Tibial artery (tissue), 4 donors: ENCODE results near the gene CDK6.

ENCODE experiments used
- DNase-seq, 2 donors: peaks; one replicate each; pipeline ENCODE4 v3.0.0-alpha.2; 2019
- H3K27ac ChIP-seq, 2 donors: fragments of 200-600 bp; sonication (generic) in 1 of 2; 1 replicate in 1 of 2; 2 replicates in 1 of 2; pipeline ENCODE4 v1.5.1; 2018 to 2019; ENCODE audit warnings: mild to moderate bottlenecking in 1 of 2
- H3K27me3 ChIP-seq, 2 donors: fragments of 200-600 bp; sonication (generic) in 1 of 2; one replicate each; pipeline versions ENCODE4 v1.5.1 to v1.6.0; 2016 to 2019
- H3K36me3 ChIP-seq, 3 donors: fragments of 200-600 bp; sonication (generic) in 2 of 3; one replicate each; pipeline ENCODE4 v1.5.1; 2016 to 2019; ENCODE audit warnings: mild to moderate bottlenecking in 2 of 3
- H3K4me1 ChIP-seq, 4 donors: fragments of 200-600 bp; sonication (generic) in 2 of 4; 1 replicate in 3 of 4; 2 replicates in 1 of 4; pipeline ENCODE4 v1.5.1; 2016 to 2019
- H3K4me3 ChIP-seq, 2 donors: fragments of 200-600 bp; sonication (generic) in 1 of 2; 1 replicate in 1 of 2; 2 replicates in 1 of 2; pipeline ENCODE4 v1.5.1; 2018 to 2019; ENCODE audit warnings: mild to moderate bottlenecking in 2 of 2
- H3K9me3 ChIP-seq, 3 donors: fragments of 200-600 bp; sonication (generic) in 1 of 3; one replicate each; pipeline ENCODE4 v1.5.1; 2016 to 2019
- intact Hi-C: fragments of 100-400 bp; cut with DNase I; formaldehyde crosslinking; loops from one replicate; pipeline ENCODE4 v1.15.0; 2023; ENCODE audit warnings: low total_unique reads
- TF ChIP-seq, protein P1 (sequence below), 2 experiments: fragments of 200-600 bp in 1 of 2; fragments of 450-650 bp in 1 of 2; IDR thresholded peaks; one replicate each; pipeline ENCODE4 v1.5.1; 2017 to 2019; ENCODE audit warnings: antibody characterized with exemption in 2 of 2, mild to moderate bottlenecking in 1 of 2, moderate library complexity in 1 of 2

Gene CDK6

DNA sequence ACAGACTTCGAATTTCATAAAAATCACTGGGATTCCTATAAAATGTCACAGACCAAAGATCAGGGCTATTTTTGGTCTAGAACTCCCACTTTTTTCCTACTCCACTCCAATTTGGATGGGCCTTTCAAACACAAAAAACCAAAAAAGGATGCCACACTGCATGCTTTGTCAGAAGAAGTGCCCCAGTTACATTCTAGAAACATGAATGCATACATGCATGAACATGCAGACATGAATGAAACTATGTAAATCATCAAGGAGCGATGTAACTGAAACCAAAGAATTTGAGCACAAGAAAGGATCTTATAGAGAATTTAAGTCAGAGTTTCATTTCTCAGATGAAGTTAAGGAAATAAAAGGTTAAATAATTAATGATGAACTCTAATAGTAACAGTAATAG lies 214.3 kb downstream of the CDK6 start:
- H3K36me3 ChIP-seq = peaks cover 0 to 6% (median 4%) of the 10 kb centered on the region in 3 donors
- DNase-seq = no peak
- H3K4me3 ChIP-seq = no peak overlapping the region
- intact Hi-C loops = loop anchor here (5.0 to 10.0 kb wide), 2 partner anchors 73 to 215 kb away; partner anchors contain the start of gene CDK6
- H3K9me3 ChIP-seq = no peaks in the 10 kb centered on the region
- H3K27me3 ChIP-seq = no peaks in the 10 kb centered on the region
- TF ChIP-seq, protein P1, sequence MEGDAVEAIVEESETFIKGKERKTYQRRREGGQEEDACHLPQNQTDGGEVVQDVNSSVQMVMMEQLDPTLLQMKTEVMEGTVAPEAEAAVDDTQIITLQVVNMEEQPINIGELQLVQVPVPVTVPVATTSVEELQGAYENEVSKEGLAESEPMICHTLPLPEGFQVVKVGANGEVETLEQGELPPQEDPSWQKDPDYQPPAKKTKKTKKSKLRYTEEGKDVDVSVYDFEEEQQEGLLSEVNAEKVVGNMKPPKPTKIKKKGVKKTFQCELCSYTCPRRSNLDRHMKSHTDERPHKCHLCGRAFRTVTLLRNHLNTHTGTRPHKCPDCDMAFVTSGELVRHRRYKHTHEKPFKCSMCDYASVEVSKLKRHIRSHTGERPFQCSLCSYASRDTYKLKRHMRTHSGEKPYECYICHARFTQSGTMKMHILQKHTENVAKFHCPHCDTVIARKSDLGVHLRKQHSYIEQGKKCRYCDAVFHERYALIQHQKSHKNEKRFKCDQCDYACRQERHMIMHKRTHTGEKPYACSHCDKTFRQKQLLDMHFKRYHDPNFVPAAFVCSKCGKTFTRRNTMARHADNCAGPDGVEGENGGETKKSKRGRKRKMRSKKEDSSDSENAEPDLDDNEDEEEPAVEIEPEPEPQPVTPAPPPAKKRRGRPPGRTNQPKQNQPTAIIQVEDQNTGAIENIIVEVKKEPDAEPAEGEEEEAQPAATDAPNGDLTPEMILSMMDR (IDR thresholded peaks at IDR 0.05) = no peak
- H3K4me1 ChIP-seq = peaks cover 0 to 20% (median 13%) of the 10 kb centered on the region in 4 donors
- H3K27ac ChIP-seq = peak overlapping the region; percentile 51 to 67

DNA sequence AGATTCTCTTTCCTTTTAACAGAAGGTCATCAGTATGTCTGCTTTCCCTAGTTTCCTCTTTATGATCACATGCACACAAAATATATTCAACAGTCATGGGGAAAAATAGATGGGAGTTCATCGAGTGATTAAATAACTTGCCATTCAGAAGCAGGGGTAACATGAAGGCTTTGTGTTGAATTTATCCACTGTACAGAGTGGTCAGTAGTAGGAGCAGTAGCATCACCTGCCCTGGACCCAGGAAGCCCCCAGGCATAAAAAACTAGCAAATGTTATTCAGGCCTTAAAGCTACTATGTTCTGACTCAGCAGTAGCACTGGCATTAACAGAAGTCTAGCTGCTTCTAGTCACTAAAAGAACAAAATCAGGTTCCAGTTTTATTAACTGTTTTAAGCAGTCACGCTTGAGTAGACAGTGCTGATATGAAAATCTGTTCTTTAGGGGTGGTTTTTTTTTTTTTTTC lies 214.8 kb downstream of the CDK6 start:
- Histone ChIP-seq H3K27me3 (no peaks in the 10 kb centered on the region), H3K27ac (peak overlapping the region; percentile 51 to 67), H3K9me3 (no peaks in the 10 kb centered on the region), H3K4me1 (peaks cover 0 to 20% (median 13%) of the 10 kb centered on the region in 4 donors), H3K4me3 (no peak overlapping the region), H3K36me3 (peaks cover 0 to 8% (median 6%) of the 10 kb centered on the region in 3 donors)
- TF ChIP-seq, protein P1 (IDR thresholded peaks at IDR 0.05) = no peak
- intact Hi-C loops = loop anchor here (5.0 to 10.0 kb wide), 2 partner anchors 73 to 216 kb away; partner anchors contain the start of gene CDK6
- no peak for DNase-seq

DNA sequence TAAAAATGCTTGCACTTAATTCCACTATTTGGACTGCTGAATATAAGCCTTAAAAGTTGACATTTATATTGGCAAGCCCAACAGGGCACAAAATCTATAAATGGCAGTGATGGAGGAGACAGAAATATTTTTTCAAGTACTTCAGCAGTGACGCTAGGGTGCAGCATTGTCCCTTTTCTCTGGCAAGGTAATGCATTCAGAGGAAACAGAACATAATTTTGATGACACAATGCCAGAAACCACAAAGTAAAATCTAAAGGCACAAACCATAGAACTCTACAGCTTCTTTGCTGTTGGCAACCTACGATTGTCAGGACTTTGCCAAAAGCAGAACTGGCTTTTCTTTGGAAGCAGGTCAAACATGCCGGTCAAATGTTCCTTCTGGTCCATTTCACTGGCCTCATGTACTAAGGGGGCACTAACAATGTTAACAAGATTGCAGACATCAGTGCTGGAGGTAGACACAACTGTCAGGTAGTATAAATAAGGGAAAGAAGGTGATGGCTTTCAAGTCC lies 215.3 kb downstream of the CDK6 start:
- Histone ChIP-seq H3K36me3 (peaks cover 0 to 11% (median 6%) of the 10 kb centered on the region in 3 donors), H3K4me3 (no peak overlapping the region), H3K4me1 (peaks cover 0 to 20% (median 13%) of the 10 kb centered on the region in 4 donors), H3K27me3 (no peaks in the 10 kb centered on the region), H3K27ac (peak overlapping the region; percentile 51 to 67), H3K9me3 (no peaks in the 10 kb centered on the region)
- peak; percentile 30 to 76 for DNase-seq
- intact Hi-C loops = loop anchor here (5.0 to 10.0 kb wide), 2 partner anchors 74 to 216 kb away; partner anchors contain the start of gene CDK6
- TF ChIP-seq, protein P1 (IDR thresholded peaks at IDR 0.05) = peak; percentile 76 to 82

DNA sequence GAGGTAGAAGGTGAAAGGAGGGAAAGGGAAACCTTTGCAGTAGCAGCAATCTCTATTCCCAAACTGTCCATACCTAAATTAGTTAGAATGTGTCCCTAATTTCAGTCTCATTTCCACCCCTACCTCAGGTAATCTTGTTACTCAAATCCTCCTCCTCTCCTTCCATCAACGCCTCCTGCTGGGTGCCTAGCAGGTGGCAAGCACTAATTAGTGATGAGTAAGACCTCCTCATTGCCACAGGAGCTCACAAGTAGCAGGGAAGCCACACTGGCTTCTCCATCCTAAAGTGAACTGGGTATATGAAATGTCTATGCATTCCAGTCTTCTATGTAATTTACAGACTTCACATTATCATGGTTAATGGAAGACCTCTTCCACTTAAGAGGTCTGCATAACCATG lies 220.5 kb downstream of the CDK6 start:
- Histone ChIP-seq H3K36me3 (peaks cover 6 to 27% (median 22%) of the 10 kb centered on the region in 3 donors), H3K27ac (no peak overlapping the region), H3K27me3 (no peaks in the 10 kb centered on the region), H3K4me1 (peaks cover 0 to 24% (median 6%) of the 10 kb centered on the region in 4 donors), H3K4me3 (no peak overlapping the region), H3K9me3 (no peaks in the 10 kb centered on the region)
- DNase-seq = no peak
- intact Hi-C loops = loop anchor here (10.0 kb wide), 1 partner anchor 439 kb away; no protein-coding TSS in a partner anchor
- TF ChIP-seq, protein P1 (IDR thresholded peaks at IDR 0.05) = no peak

DNA sequence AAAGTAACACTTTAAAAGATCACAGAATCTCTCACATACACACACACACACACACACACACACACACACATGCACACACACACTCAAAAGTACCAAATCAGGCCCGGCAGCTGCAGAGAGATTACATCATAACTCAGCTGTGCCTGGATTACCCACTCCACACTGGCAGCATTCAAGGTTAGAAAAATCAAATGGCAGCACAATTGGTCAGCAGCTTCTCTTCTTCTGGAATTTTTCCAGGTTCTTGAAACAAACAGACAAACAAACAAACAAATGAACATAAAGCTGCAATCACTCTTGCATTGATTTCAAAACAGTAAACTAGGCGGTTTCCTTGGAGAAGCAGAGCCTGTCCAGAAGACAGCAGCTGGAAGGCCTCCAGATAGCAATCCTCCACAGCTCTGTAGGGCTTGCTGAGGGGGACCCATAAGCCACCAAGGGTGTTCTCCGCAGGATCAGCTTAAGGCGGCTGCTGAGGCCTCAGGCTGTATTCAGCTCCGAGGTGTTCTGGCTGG lies 221.7 kb downstream of the CDK6 start:
- TF ChIP-seq, protein P1 (IDR thresholded peaks at IDR 0.05) = no peak
- H3K27me3 ChIP-seq = no peaks in the 10 kb centered on the region
- peaks cover 6 to 27% (median 22%) of the 10 kb centered on the region in 3 donors for H3K36me3 ChIP-seq
- no peak overlapping the region for H3K27ac ChIP-seq
- no peak overlapping the region for H3K4me3 ChIP-seq
- intact Hi-C loops = loop anchor here (10.0 kb wide), 1 partner anchor 440 kb away; no protein-coding TSS in a partner anchor
- H3K4me1 ChIP-seq = peaks cover 0 to 20% (median 5%) of the 10 kb centered on the region in 4 donors
- no peak for DNase-seq
- no peaks in the 10 kb centered on the region for H3K9me3 ChIP-seq
